Motor neuron (in vitro differentiated cells): ENCODE results near the gene HOXC6. TPM values are rescaled to one million over a fixed set of nuclear protein-coding genes. Genes with fewer than 3 reads are reported as not detected.

Experiments used
- ATAC-seq, 8 experiments: fragments of 200-7000 bp; cut with Tn5 transposase; replicated peaks in 6 of 8; 2 replicates each; pipeline ENCODE4 v1.8.0; 2021; ENCODE audit warnings: mild to moderate bottlenecking in 8 of 8, moderate library complexity in 8 of 8
- H3K27ac ChIP-seq, 2 donors: fragments of 250-450 bp; sonication (Bioruptor Pico); 2 replicates each; pipeline ENCODE4 v1.9.0; 2021; ENCODE audit warnings: antibody characterized with exemption in 2 of 2, mild to moderate bottlenecking in 2 of 2, moderate library complexity in 1 of 2
- H3K4me1 ChIP-seq, 2 donors: fragments of 250-450 bp; sonication (Bioruptor Pico); replicated peaks in 1 of 2; 2 replicates each; pipeline ENCODE4 v1.6.1; 2021; ENCODE audit warnings: antibody characterized with exemption in 2 of 2, mild to moderate bottlenecking in 2 of 2, moderate library complexity in 1 of 2
- H3K4me3 ChIP-seq, 5 donors: fragments of 250-450 bp; sonication (Bioruptor Pico); 2 replicates each; pipeline ENCODE4 v1.9.0; 2021; ENCODE audit warnings: antibody characterized with exemption in 5 of 5, mild to moderate bottlenecking in 5 of 5, moderate library complexity in 4 of 5
- WGBS, 10 experiments: fragments of 450-650 bp; shearing (Covaris generic); methylation state at CpG; one replicate each; pipeline ENCODE4 v1.0.0; 2022; 5-methylcytosine and 5-hydroxymethylcytosine counted together
- in situ Hi-C, 9 experiments: fragments of 400-800 bp; cut with MboI; loops; one replicate each; pipeline ENCODE4 v1.15.0; 2021; ENCODE audit warnings: low sequenced_read_pairs in 9 of 9, low pct_unique_long_range_greater_than_20kb in 2 of 9; ENCODE audit not compliant: unreplicated experiment in 9 of 9
- total RNA-seq, 8 experiments: library from RNA; unstranded; fragments of 300-600 nt; gene quantifications; 2 replicates each; pipeline versions ENCODE4 v1.2.3 to v1.2.4, GENCODE V29; 2022

Gene HOXC6
- 10 to 100 TPM in 7 of 8 experiments, 1 to 10 TPM in 1; 6.1 to 59.7 (median 22.2) TPM for total RNA-seq

DNA sequence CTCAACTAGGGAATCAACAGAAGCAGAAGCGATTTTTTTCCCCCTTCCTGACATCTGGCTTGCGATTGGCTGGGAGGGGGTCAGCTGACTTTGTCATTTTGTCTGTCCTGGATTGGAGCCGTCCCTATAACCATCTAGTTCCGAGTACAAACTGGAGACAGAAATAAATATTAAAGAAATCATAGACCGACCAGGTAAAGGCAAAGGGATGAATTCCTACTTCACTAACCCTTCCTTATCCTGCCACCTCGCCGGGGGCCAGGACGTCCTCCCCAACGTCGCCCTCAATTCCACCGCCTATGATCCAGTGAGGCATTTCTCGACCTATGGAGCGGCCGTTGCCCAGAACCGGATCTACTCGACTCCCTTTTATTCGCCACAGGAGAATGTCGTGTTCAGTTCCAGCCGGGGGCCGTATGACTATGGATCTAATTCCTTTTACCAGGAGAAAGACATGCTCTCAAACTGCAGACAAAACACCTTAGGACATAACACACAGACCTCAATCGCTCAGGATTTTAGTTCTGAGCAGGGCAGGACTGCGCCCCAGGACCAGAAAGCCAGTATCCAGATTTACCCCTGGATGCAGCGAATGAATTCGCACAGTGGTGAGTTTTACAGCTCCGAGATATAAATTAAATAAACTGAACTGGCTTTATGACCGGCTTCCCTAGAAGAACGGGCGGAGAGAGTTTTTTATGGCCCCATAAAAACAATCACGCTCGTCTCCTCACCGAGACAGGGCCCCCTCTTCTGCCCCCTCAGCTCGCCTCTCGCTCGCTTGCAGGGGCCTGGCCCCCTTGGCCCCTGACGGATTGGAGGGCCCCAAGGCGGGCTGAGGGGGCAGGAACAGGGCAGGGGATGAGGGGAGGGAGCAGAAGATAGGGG lies at the start of gene HOXC6:
HOXC6 (plus strand) TSS at position 127 of the 888 bp plus-strand sequence; CDS start at position 209, 82 bp downstream.
- WGBS, 10 experiments: 0 to 6% (median 1%) methylated on average over 1 to 25 of the region's 36 CpGs
- H3K4me1 ChIP-seq: peaks cover 42 to 58% of the 10 kb centered on the region in 2 donors
- in situ Hi-C loops: loop anchor here in 6 of 9 experiments (10.0 to 25.0 kb wide), 4 partner anchors 159 to 334 kb away; partner anchors contain the start of genes GPR84 (in 1 of the 6) and SMUG1 (in 1 of the 6)
- H3K4me3 ChIP-seq: peak within 1 kb of the TSS; percentile 35 to 62 (median 46)
- peak within 1 kb of the TSS in 1 of 2 donors; percentile 94 for H3K27ac ChIP-seq
- ATAC-seq: peak; percentile 11 to 41 (median 20)

DNA sequence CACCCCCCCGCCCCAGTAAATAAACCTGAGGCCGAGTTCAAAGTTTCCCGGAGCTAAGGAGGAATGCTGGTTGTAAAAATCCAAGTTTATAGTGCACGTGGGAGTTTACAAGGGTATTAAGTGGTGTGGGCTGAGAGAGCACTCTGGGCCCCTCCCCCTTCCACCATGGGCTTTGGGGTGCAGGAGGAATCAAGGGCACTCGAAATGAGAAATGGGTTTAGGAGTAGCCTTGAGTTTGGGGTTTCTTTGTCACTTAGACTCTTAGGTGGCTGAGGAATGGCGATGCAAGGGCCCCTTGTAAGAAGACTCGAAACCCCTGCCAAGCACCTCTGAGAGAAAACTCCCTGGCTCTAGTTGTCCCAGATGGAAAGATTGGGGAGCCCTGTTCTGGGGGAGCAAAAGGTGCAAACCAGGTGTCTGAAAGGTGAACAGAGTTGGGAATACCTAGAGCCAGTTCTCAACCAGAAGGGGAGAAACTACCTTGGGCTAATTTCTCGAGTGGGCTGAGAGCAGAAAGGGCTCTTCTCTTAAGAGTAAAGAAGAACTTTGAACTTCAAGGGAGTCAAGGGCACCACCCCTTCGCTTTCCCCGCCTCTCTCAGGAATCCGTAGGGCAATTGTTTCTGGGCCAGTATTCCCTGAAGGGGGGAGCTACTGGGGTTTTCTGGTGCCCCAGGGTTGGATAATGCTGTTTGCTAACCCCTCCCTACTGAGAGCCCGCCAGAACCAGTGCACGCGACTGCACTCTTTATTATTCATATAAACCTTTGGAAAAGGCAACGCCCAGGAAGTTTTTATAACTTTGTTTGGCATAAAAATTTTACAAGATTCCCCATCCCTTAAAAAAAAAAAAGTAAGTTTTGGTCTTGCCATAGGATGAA lies 49.5 kb upstream of the HOXC6 start:
- Histone ChIP-seq H3K27ac (no peak overlapping the region), H3K4me1 (peaks cover 0 to 4% of the 10 kb centered on the region in 2 donors), H3K4me3 (no peak overlapping the region)
- peak in 3 of 8 experiments; percentile 26 to 52 (median 45) for ATAC-seq
- 0 to 27% (median 8%) methylated on average over 1 to 11 of the region's 15 CpGs; no CpG with 5 or more reads in 2 of the 10 experiments for WGBS, 10 experiments
- in situ Hi-C loops: no loop called here

DNA sequence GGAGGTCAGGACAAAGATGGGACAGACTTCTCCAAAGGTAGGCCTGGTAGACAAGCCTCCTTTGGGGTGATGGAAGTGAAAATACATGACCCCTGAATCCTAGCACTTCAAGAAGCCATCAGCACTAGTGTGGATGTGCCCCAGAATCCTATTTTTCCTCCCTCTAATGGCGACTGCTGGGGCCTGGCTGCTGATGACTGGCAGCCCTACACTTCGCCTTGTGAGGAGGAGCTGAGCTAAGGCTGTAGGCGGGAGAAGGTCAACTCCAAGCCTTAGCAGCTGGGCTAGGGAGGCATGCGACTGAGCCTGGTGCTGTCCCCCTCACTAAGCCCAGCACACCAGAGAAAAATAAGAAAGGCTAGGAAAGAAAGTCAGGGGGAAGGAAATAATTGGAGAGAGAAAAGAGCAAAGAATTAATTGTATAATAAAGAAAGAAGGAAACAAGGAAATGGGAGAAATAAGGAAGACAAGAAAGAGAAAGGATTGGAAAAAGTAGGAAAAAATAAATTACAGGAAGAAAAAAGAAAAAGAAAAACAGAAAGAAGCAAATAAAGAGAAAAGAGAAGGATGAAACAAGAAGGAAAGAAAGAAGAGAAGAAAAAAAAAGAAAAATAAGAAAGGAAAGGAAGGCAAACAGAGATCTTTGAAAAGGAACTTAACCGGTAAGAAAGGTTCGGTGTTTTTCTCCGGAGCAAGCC lies 48.0 kb upstream of the HOXC6 start:
- peaks cover 0 to 2% of the 10 kb centered on the region in 2 donors for H3K4me1 ChIP-seq
- 3 to 74% (median 22%) methylated on average over 3 to 7 of the region's 7 CpGs for WGBS, 10 experiments
- in situ Hi-C loops: no loop called here
- no peak overlapping the region for H3K27ac ChIP-seq
- no peak for ATAC-seq
- H3K4me3 ChIP-seq: no peak overlapping the region

DNA sequence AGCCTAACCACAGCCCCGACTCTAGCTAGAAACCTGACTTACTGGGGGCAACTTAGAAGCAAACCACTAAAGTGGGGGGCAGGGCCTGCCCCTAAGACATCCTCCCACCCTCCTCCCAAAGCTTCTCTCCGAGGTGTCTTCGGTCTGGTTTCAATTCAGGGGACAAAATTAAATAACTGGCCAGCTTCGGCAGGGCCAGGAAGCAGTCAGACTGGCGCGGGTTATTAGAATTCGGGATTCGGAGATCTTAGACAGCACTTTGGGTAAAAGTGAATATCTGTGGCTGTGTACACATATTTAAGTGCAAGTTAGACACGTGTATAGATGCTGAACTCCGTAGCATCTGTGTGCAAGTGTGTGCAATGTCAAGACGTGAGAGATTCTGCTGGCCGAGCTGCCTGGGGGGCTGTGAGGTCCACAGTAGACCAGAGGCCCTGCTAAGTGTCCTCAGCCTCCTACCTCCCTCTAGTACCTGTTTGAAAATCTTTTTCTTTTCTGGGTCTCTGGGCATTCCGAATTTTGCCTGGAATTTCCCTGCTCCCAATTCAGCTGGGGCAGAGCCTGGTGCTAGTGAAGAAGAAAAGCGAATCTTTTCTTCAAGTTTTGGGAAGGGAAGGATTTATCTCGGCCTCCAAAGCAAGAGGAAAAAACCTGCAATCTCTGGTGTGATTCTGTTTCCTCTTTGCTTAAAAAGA lies 47.3 kb upstream of the HOXC6 start:
- Histone ChIP-seq H3K4me3 (no peak overlapping the region), H3K27ac (no peak overlapping the region), H3K4me1 (no peaks in the 10 kb centered on the region)
- ATAC-seq: no peak
- 0 to 46% (median 17%) methylated on average over 1 to 13 of the region's 15 CpGs for WGBS, 10 experiments
- in situ Hi-C loops: no loop called here

DNA sequence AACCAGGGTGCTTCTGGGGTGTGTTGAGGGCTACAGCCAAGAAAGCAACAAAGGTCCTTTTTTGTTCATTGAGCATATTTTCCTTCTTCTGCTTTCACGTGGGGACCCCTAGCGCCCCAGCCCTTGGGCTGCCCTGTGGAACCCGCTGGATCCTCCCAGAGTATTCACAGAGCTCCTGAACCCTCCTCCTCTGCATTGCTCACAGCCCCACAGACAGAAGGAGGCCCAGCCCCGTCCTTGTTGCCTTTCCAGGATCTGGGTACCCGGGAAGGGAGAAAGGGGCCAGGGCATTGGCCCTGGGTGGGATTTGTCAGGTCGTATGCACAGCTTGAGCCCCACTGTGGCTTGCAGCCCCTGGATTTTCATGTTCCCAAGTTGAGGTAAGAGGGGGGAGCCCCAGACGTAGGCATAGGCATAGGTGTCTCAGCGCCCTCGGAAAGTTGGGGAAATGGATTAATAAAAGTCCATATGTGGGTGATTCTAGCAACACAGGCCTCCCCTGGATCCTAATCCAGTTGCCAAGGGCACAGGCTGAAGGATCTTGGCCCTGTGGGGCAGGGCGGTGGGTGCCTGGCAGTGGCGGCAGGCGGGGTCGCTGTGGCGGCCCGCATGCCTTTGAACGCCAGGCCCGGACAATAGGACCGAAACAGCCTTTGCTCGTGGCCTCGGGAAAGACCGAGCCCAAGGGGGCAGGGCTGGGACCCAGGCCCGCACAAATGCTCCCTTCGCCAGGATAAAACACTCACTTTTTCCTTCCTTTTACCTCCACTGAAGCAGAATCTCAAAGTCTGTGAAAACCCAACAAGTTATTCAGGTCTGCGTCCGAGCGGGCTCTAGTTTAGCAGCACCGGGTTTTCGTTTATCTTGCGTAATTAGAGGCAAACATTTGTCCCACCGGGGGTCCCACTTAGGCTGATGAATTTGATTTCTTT lies 46.3 kb upstream of the HOXC6 start:
- H3K4me3 ChIP-seq: no peak overlapping the region
- no peak overlapping the region for H3K27ac ChIP-seq
- in situ Hi-C loops: no loop called here
- H3K4me1 ChIP-seq: no peaks in the 10 kb centered on the region
- no peak for ATAC-seq
- WGBS, 10 experiments: 0 to 45% (median 8%) methylated on average over 1 to 10 of the region's 30 CpGs; no CpG with 5 or more reads in 1 of the 10 experiments

DNA sequence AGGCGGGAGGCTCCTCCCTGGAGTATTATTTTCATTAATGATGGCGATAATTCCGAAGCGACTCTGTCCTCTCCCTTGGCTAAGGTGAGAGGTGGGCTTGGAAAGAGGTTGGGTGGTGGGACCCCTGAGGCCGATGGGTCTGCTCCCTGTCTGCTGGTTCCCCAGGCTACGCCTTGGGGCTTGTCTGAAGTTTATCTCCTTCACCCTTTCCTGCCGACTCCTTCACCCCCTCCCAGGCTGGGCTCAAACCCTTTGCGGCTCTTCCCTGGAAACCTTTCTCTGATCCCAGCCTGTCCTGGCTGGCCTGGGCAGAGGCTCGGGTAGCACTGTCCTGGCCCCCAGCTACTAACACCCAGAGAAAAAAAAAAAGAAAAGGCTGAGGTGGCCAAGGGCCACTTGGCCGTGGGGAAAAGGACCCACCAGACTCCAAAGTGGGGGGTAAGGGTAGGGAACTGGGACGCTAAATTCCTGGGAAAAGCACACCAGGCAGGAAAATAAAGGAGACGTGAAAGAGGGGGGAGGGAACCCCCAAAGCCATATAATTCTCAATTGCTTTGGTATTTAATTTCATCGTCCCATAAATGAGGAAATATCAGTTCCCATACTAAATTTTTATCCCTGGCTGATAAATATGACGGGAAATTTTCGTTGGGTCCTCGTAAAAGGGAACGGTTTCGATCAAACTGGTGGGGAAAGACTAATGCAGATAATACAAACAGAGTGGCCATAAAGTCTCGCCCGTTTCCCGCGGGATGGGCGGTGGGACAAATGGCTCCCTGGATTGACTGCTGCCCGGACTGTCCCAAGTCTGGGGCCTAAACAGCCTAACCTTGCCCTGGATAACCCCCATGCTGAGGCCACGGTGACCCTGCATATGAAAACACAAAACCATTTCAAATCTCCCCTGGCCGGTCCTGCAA lies 45.3 kb upstream of the HOXC6 start:
- Histone ChIP-seq H3K4me1 (no peaks in the 10 kb centered on the region), H3K4me3 (no peak overlapping the region), H3K27ac (no peak overlapping the region)
- 1 to 75% (median 22%) methylated on average over 2 to 17 of the region's 26 CpGs for WGBS, 10 experiments
- ATAC-seq: no peak
- in situ Hi-C loops: no loop called here

DNA sequence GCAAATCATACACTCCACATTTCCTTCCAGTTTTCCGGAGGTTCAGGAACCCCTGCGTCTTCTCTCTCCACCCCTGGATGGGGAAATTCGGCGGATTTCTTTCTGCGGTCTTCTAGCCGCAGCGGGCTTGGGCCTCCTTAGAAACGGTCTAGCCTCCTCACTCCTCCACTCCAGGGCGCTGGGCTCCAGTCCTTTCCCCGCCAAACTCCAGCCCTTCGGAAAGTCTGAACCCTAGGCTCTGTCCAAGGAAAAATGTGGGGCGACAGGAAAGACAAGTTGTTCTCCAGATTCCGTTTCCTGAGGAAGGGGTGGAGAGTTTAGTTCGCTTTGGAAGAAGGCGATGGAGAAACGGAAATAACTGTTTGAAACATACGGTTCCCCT lies 44.7 kb upstream of the HOXC6 start:
- Histone ChIP-seq H3K4me3 (no peak overlapping the region), H3K27ac (no peak overlapping the region), H3K4me1 (no peaks in the 10 kb centered on the region)
- 5 to 75% (median 24%) methylated on average over 2 to 14 of the region's 17 CpGs; no CpG with 5 or more reads in 2 of the 10 experiments for WGBS, 10 experiments
- no peak for ATAC-seq
- in situ Hi-C loops: no loop called here

DNA sequence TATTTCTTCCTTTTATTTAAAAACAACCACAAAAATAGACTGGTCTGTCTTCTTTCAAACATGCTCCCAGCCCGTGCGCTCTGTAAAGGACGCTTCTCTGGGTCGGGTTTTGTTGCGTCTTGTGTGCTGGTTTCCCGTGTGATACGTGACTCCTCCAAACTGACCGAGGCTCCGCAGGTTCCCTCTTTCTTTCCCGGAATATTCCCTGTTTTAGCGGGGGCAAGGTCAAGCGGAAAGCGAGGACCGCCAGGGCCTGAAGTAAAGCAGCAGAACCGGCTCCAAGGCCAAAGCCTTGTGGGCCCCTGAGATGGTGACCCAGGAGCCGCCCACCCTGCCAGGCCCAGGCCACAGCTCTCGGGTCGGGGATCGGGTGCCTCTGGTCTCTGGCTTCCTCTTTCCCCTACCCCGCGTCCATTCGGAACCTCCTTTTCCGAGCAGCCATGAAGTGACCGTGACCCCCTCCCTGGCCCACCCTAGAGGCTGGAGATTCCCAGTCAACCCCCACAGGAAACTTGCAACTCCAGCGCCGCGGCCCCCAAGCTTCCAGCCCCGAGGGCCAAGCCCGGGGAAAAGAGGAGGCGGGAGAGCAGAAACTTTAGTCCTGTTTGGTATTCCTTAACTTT lies 44.2 kb upstream of the HOXC6 start:
- WGBS, 10 experiments: 1 to 45% (median 13%) methylated on average over 2 to 16 of the region's 30 CpGs; no CpG with 5 or more reads in 3 of the 10 experiments
- ATAC-seq: no peak
- no peak overlapping the region for H3K27ac ChIP-seq
- H3K4me3 ChIP-seq: no peak overlapping the region
- in situ Hi-C loops: no loop called here
- no peaks in the 10 kb centered on the region for H3K4me1 ChIP-seq

DNA sequence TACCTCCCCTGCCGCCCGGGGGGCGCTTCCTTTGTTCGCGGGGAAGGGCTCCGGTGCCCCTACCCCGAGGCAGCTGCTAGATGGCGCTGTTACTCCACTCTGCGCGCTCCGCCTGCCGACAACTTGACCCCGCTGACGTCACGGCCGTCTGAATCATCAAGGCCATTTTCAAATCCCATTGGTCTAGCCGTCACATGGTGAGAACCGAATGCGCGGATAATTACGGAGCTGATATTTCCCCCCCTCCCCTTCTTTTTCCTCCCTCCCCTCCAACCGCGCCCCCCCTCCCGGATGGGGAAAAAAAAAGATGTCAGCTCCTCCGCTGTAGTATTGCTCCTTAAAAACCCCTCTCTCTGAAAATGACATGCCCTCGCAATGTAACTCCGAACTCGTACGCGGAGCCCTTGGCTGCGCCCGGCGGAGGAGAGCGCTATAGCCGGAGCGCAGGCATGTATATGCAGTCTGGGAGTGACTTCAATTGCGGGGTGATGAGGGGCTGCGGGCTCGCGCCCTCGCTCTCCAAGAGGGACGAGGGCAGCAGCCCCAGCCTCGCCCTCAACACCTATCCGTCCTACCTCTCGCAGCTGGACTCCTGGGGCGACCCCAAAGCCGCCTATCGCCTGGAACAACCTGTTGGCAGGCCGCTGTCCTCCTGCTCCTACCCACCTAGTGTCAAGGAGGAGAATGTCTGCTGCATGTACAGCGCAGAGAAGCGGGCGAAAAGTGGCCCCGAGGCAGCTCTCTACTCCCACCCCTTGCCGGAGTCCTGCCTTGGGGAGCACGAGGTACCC lies 43.1 kb upstream of the HOXC6 start, which contains the start of gene HOXC10:
HOXC10 (plus strand) TSS at position 246 of the 791 bp plus-strand sequence; CDS start at position 360, 114 bp downstream.
- Histone ChIP-seq H3K27ac (no peak within 1 kb of the TSS), H3K4me1 (no peaks in the 10 kb centered on the region), H3K4me3 (peak within 1 kb of the TSS in 4 of 5 donors; percentile 9 to 25 (median 22))
- WGBS, 10 experiments: 5 to 40% (median 21%) methylated on average over 4 to 10 of the region's 55 CpGs; no CpG with 5 or more reads in 7 of the 10 experiments
- ATAC-seq: peak; percentile 50 to 91 (median 86)
- in situ Hi-C loops: no loop called here

DNA sequence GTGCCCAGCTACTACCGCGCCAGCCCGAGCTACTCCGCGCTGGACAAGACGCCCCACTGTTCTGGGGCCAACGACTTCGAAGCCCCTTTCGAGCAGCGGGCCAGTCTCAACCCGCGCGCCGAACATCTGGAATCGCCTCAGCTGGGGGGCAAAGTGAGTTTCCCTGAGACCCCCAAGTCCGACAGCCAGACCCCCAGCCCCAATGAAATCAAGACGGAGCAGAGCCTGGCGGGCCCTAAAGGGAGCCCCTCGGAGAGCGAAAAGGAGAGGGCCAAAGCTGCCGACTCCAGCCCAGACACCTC lies 42.6 kb upstream of the HOXC6 start:
- in situ Hi-C loops: no loop called here
- no peak for ATAC-seq
- Histone ChIP-seq H3K27ac (no peak overlapping the region), H3K4me3 (no peak overlapping the region), H3K4me1 (no peaks in the 10 kb centered on the region)
- 17 to 43% (median 27%) methylated on average over 3 to 13 of the region's 21 CpGs; no CpG with 5 or more reads in 7 of the 10 experiments for WGBS, 10 experiments
